CD4-positive, alpha-beta T cell treated with Interleukin-6 at 100 ng/mL for 8 hours (primary cell): ENCODE measurements around the gene ADPRHL1.

Experiments used
- DNase-seq: peaks from one replicate; pipeline ENCODE4 v3.0.0-alpha.2; 2020; ENCODE audit warnings: mixed read lengths, low spot score

Gene ADPRHL1

DNA sequence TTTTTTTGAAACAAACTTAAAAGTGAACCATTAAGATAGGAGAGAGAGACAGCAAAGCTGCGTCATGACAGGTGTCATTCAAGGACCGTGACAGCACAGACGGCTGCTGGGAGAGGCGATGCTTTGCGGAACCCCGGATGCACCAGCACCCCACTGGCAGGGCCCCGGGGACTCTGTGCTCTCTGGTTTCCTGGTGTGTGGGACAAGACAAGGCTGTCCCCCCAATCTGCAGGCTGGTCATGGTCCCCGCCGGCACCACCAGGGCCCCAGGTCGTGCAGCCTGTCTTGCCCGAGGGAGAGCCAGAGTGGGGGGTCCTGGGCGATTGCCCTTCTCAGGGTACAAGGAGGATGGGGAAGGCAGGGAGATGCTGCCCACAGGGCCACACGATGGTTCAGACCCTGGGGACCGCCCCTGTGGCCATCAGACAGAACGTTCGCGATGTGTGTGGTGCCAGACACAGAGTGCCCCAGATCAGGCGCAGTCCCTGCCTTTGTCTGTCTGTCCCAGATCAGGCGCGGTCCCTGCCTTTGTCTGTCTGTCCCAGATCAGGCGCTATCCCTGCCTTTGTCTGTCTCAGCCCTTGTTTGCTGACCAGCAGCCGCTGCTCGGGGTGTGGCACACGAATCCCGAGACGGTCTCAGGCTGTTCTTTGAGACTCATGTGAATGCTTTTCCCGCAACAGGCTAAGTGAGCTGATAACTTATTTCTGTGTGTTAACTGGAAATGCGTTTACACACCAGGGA lies 36.1 kb downstream of the ADPRHL1 start:
- DNase-seq = no peak

DNA sequence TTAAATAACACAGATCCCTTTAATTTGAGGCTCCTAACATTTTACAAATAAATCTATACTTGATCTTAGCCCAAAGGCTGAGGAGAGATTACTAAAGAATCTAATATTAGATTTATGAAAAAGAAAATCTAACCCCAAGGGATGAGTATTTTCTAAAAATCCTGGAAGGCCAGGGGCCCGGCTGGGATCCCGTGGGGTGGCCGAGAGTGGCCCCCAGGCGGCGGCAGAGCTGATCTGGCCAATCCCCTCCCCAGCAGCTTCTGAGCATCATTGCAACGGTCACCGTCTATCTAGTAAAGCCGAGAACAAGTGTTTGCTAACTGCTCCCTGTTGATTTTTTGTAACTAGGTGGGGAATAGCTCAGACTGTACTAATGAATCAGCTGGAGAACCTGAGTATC lies 37.5 kb downstream of the ADPRHL1 start:
- DNase-seq = no peak

DNA sequence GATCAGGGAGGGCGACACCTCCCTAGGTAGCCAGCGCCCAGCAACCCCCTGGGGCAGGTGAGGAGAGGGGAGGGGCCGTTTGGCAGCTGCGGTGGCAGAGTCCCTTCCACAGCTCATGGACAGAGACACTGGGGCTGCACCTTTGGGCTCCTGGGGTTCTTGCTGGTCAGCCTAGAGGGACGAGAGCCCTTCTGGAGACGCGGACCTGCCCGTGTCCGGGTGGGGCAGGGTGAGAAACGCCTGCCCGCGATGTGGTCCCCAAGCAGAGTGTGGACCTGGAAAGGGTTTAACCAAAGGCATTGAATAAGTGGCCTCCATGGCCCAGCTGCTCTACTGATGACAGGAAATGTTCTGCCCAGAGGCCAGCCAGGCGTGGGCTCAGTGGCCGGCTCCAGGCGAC lies 38.3 kb downstream of the ADPRHL1 start:
- no peak for DNase-seq

DNA sequence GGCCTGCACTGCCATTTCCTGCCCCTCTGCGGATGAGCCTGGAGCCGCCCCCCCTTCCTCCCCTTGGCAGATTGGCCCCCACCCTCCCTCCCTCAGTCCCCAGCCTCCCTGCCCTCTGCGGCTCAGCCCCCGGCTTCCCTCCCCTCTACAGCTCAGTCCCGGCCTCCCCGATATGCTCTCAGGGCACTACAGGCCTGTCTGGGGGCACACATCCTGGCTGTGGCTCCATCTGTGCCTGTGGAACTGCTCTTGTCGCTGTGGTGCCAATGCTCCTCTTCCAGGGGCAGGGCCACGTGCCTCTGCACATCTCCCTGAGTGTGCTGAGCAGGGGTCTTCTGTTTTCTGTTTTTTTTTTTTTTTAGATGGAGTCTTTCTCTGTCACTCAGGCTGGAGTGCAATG lies 39.0 kb downstream of the ADPRHL1 start:
- no peak for DNase-seq

DNA sequence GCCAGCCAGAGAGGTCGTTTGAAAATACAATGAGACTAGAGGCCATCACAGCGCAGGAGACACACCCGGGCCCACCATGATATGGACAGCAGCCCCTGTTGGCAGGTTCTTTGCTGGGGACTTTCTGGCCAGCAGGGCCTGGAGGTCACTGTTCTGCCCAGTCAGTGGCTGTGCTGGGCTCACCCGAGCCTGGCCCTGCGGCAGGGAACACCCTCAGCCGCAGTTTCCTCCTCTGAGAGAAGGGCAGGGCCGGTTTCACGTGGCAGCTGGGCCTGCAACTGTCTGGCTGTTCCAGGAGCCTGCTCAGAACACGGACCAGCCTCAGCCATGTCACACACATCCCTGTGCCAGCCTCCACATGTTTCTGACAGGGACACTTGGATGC lies 39.4 kb downstream of the ADPRHL1 start:
- no peak for DNase-seq

DNA sequence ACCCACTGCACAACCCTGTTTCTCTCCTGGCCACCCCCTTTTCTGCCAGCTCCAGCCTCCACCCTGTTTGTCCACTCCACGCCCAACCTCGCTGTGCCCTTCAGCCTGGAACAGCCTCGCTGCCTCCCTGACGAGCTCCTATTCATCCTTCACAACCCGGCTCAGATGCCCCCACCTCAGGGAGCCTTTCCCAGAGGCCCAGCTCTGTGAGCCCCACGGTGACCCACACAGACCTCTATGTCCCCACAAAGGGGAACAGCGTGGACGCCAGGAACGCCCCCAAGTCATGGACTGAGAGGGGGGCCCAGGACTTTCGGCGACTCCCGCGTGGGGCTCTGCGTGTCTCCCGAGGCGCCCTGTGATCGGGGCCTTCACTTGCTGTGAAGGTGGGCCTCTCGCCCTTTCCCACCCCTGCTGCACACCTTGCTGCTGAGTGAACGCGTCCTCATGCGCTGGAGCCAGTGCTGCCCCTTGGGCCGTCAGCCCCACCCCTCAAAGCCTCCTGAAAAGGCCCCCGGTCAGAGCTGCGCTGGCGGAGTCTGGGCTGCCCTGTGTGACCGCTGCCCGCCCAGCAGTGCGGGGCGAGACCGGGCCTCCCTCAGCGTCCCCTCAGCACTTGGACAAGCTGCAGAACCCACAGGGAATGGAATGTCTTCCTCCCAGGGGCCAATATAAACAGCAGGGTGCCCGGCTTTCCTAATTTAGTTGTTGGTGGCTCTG lies 40.0 kb downstream of the ADPRHL1 start:
- no peak for DNase-seq

DNA sequence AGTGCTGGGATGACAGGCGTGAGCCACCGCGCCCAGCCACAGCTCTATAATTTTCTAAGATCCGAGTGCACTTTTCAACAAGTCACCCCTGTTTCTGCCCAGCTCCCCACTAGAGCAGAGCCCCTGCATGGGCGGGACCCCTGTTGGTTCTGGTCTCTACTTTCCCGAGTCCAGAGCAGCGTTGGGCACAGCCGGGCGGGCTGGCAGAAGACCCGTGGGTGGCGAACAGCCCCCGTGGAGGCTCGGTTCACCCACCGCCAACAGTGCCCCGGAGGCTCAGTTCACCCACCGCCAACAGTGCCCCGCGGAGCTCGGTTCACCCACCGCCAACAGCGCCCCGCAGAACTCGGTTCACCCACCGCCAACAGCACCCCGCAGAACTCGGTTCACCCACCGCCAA lies 40.8 kb downstream of the ADPRHL1 start:
- no peak for DNase-seq

DNA sequence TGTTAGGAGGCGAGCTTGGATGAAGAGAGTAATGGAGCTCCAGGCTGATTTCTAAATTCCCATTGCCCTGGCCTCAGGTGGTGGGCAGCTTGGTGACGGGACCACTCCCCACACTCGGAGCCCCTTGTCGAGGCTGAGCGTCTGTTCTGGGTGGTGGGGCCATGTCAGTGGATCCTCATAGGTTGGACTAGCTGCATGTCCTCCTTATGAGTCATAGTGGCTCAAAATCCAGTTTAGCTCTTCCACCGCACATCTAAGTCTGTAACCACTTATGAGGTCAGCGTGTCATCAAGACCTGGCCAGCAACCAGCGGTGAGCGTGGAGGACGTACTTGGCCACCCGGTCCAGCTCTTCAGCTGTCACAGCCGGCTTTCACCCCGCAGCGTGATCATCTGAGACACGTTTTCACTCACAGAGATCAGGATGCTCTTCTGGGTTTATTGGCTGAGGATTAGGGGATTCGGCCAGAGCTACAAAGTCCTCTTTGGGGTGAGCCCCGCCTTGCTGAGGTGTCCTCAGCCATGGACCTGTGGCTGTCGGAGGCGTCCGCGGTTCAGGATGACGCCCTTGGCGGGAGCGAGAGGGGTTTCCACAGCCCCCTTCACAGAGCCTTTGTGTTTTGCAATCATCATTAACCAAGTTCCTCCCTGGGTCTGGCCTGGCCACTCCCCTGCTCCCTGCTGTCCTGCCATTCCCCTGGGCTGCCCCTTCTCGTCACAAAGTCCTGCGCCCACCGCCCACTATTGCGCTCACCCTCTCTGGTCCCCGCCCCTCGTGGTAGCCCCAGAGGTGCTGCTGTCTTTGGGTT lies 41.9 kb downstream of the ADPRHL1 start:
- DNase-seq = no peak

DNA sequence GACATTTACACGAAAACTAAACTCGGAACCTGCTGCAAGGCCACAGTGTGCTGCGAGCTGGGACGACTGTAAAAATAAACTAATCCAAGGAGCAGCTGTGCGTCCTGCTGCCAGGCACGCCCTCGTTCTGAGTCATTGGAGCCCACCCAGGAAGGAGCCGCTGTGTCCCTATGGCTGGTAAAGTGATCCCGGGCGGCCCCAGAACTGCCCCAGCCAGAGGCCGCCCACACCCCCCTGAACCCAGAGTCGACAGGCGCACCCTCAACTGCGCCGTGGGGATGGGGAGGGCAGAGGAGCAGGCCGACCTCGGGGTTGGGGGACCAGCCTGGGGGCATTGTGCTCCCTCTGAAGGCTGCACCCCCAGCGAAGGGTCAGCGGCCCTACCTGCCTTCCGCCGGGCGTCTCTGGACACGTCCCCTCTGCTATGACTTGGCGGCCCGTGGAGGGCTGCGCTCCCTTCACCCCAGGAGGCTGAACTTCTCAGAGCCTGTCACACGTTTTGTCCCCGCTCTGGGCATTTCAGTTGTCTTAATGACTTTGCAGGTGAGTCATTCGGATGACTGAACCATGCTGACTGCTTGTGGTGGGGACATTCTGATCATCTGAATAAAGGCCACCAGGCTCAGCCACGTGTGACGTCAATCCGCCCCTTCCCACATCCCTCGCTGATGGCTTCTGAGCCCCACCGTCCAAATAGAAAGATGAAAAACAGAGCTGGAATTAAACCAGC lies 42.7 kb downstream of the ADPRHL1 start:
- DNase-seq = no peak

DNA sequence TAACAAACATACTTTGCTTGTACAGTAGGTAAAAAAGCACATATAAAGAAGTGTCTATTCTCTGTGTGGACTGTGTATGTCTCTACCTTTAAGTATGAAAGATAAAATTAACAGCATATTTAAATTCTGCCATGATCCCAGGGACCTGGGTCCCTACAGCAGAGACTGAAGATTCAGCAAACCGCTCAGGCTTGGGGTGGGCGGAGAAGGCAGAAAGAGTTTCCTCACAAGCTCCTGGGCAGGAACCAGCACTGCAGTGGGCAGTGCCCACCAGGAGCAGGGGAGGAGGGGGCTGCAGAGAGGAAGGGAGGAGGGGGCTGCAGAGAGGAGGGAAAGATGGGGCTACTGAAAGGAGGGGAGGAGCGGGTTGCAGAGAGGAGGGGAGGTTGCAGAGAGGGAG lies 44.7 kb downstream of the ADPRHL1 start:
- no peak for DNase-seq

DNA sequence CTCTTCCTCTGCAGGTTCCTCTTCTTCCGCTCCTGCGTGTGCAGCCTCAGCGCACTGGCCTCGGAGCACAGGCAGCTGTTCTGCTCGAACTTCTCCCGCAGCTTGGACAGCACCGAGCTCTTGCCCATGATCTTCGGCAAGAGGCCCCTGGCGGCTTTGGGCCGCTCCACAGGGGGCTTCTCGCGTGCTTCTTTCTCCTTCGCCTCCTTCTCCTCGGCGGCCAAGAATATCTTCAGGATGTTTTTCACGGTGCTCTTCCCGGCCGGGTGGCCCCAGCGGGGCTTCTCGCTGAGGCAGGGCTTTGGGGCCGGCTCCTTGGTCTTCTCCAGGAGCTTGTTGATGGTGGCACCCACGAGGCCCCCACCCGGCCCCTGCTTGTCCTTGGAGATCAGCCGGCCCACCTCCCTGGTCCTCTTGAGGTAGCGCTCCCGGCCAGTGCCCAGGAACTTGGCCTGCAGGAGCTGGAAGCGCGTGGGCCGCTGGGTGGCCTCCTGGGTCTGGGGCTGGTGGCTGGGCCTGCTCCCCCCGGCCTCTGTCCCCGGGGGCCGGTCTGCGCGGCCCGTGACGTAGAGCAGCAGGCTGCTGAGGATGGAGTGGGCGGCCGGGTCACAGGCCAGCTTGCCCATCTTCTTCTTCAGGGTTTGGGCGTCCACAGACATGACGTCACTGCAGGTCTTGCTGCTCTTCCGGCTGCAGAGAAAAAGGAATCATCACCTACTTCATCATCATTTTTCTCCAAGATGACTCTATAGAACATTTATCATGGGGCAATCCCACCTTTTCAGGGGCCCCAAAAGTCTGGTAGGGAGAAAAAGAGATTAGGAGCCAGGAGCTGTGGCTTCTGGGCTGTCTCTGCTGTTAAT lies 45.5 kb downstream of the ADPRHL1 start:
- DNase-seq = no peak

DNA sequence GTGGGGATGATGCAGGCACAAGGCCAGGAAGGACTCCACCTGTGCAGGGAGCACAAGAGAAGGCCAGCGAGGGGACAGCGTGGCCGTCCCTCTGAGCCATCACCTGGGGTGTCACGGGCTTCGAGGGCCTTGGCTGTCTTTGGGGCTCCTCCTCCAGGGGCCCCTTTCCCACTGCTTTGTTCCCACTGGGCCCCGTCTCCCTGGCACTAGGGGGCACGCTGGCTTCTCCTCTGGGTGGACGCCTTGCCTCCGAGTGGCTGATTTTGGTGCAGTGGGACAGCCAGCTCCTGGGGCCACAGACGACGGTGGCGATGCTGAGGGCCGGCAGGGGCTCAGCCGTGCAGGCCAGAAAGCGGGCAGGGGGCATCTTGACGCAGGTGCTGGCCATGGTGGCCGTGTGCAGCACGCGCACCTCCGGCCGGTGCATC lies 46.2 kb downstream of the ADPRHL1 start:
- no peak for DNase-seq

DNA sequence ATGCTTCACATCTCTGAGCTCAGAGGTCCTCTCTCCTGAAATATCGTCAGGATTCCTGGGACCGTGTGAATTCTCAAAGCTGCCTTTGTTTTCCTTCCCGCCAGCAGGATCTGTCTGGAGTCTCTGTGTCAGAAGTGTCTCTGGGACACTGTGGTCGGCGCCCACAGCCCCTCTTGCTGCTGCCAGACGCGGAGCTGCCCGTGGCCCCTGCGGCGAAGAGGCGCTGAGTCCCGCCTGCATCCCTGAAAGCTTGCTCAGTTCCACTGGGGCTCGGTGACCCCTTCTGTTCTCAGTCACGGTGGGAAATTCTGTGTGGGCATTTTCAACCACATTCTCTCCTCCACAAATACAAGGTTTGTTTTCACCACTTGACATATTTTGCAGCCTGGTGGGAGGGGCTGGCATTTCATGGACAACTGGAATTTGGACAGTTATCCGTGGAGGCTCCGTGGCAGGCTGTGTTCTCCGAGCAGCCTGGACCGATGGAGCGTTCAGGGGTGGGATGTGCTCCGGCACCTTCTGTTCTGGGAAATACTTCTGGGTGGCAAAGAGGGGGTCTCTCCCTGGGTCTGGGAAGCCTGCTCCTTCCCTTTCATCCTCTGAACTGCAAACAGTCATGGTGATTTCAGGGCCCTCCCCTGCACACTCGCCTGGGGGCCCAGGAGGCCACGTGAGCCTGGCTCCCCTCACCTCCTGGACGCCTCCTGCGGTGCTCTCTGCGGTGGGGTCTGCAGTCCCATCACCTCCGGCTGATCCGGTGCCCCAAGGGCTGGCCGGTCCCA lies 46.8 kb downstream of the ADPRHL1 start:
- no peak for DNase-seq

DNA sequence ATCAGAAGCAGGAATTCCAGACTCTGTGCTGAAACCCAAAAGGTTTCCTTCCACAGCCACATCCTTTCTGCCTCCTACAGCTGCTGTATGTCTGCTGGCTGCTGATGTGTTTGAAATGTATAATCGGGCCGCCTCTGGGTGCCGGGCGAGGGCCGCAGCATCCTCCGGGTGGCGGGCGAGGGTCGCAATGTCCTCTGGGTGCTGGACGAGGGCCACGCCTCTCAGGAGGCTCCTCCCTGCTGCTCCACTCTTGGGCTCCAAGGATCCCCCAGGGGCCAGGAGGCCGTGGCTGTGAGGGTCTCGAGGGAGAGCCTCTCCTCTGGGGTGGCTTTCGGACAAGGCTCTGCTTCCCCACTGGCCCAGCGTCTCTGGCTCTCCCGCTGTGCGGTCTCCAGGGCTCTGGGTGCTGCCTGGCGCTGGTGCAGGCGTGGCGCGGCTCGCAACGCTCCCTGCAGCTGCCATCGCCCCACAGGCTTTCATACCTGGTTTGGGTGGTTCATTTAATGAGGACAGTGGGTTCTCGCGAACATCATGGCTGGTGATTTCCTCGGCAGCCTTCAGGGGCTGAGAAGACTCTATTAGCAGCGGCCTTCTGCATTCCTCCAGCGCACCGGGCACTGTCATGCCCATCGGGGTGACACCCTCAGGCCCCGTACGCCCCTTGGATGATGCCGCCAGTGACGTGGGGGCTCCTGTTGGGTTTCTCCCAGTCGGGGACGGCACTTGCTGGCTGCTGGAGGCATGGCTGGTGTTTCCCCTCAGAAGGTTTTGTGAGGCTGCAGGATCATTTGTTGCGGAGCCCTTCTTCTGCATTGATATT lies 47.6 kb downstream of the ADPRHL1 start:
- no peak for DNase-seq

DNA sequence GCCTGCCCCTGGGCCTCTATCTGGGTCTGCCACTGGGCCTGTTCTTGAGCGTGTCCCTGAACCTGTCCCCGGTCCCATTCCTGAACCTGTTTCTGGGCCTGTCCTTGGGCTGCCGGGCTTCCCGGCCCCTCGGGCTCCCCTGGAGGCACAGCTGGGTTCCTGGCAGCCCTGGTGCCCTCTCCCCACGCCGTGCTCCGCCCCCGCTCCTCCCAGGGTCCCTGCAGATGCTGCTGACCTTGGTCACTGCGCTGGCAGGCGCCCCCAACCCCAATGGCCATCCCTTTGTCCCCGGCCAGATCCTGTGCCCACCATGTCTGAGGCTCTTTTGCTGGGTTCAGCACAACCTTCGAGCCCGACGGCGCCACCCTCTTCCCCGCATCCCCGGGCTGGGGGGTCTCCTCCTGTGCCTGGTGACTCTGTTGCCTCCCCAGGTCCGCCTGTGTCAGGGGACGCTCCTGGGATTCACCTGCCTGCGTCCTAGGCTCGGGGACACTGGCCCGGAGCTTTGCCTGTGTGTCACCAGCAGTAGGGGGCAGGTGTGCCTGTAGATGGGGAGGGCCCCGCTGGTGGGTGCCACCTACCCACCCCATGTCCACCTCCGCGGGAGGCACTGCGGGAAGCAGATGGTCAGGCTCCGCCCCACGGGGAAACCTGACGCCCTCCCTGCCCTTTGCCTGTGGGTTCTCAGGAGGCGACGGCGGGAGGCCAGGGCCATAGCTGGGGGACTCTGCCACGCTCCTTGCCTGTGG lies 48.4 kb downstream of the ADPRHL1 start:
- DNase-seq = no peak

DNA sequence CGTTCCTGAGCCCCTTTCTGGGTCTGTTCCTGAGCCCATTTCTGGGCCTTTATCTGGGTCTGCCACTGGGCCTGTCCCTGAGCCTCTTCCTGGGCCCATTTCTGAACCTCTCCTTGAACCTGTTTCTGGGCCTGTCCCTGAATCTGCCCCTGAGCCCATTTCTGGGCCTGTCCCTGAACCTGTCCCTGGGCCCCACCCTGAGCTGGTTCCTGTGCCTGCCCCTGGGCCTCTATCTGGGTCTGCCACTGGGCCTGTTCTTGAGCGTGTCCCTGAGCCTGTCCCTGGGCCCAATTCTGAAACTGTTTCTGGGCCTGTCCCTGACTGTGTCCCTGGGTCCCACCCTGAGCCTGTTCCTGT lies 48.9 kb downstream of the ADPRHL1 start:
- DNase-seq = no peak

DNA sequence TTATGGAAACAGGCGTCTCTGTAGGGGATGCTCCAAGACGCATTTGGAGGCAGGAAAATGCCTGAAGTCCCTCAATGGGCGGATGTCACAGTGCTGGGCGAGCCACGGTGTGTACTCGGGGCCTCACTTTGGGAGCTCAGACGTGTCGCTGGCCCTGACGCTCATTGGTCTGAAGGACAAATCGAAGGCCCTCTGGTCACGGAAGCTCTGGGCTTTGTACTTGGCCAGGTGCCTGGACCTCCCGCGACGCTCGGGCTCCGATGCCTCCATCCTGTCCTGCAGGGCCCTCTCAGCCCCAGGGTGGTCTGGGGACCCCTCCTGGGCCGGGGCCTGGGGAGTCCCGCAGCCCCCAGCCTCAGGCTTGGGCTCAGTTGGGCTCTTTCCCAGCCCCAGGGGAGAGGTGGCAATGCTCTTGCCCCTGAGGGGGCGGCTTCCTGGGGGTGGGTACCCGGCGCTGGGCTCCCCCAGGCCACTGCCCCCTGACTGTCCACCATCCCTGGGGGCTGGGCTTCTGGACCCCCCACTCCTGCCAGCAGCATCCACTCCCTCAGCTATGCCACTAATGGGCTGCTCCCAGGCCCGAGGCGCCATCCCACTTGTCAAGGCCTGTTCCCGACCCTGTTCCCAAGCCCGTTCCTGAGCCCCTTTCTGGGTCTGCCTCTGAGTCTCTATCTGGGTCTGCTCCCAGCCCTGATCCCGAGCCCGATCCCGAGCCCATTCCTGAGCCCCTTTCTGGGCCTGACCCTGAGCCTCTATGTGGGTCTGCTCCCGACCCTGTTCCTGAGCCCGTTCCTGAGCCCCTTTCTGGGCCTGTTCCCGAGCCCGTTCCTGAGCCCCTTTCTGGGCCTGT lies 49.8 kb downstream of the ADPRHL1 start:
- DNase-seq = no peak
